SH-SY5Y (cell line): ENCODE data around the gene PAQR6.

Experiments
- GATA2 ChIP-seq: IDR thresholded peaks from 2 replicates; pipeline ENCODE4 v1.6.1; 2011; ENCODE audit warnings: mild to moderate bottlenecking, low read depth, low read length
- GATA3 ChIP-seq: IDR thresholded peaks from 2 replicates; pipeline ENCODE4 v1.6.1; 2011; ENCODE audit warnings: low read depth, mild to moderate bottlenecking, low read length, moderate library complexity

- TF ChIP-seq GATA2 (no peak), GATA3 (no peak)
These were observed 28.7 kb upstream of the PAQR6 start for GRCh38 chr1:156276532-156276931.
